SK-N-SH (cell line): ENCODE measurements around the gene ZFP36L1. TPM values are rescaled to one million over a fixed set of nuclear protein-coding genes. Genes with fewer than 3 reads are reported as not detected.
A peak's percentile ranks its signal among the peaks of the same experiment; 100 is the strongest.

Experiments used
- CTCF ChIA-PET: fragments of 300-600, 350-600 bp; formaldehyde crosslinking; extraction: SDS; loops from one replicate; lab custom pipeline; 2021; lab: Yijun Ruan, JAX
- POLR2A ChIA-PET: fragments of 350-600 bp; sonication (Branson Sonifier 250); formaldehyde crosslinking; extraction: SDS; loops from one replicate; lab custom pipeline; 2020; ENCODE audit warnings: antibody characterized with exemption, inconsistent platforms; lab: Yijun Ruan, JAX
- DNase-seq: peaks from one replicate; pipeline ENCODE4 v3.0.0; 2012
- H2AFZ ChIP-seq: fragments of 200-600 bp; sonication (generic); 2 replicates; pipeline ENCODE4 v1.8.1; 2016; ENCODE audit warnings: antibody characterized with exemption, mild to moderate bottlenecking, low read depth
- H3F3A ChIP-seq: fragments of 200-600 bp; sonication (generic); replicated peaks from 2 replicates; pipeline ENCODE3; 2016; ENCODE audit warnings: antibody characterized with exemption, mild to moderate bottlenecking; ENCODE audit not compliant: insufficient read depth
- H3K27ac ChIP-seq, 2 experiments: fragments of 200-500 bp in 1 of 2; fragments of 200-600 bp in 1 of 2; sonication (Bioruptor generic) in 1 of 2; sonication (generic), shearing (Covaris generic) in 1 of 2; 2 replicates each; pipeline versions ENCODE4 v1.5.1 to v1.6.1; 2014 to 2016; ENCODE audit warnings: low read depth in 2 of 2, inconsistent platforms in 1 of 2, low read length in 1 of 2, mild to moderate bottlenecking in 1 of 2, mixed read lengths in 1 of 2
- H3K27me3 ChIP-seq: fragments of 200-600 bp; sonication (generic), shearing (Covaris generic); 2 replicates; pipeline ENCODE4 v1.6.1; 2016; ENCODE audit warnings: mixed run types; ENCODE audit not compliant: insufficient read depth
- H3K36me3 ChIP-seq, 2 experiments: fragments of 200-500 bp in 1 of 2; fragments of 200-600 bp in 1 of 2; sonication (Bioruptor generic) in 1 of 2; sonication (generic) in 1 of 2; replicated peaks in 1 of 2; 2 replicates each; pipeline versions ENCODE3 to v1.5.1; 2014 to 2016; ENCODE audit warnings: low read length in 1 of 2, mild to moderate bottlenecking in 1 of 2; ENCODE audit not compliant: insufficient read depth in 2 of 2, control insufficient read depth in 1 of 2
- H3K4me1 ChIP-seq, 2 experiments: fragments of 200-500 bp in 1 of 2; fragments of 200-600 bp in 1 of 2; sonication (Bioruptor generic) in 1 of 2; sonication (generic), shearing (Covaris generic) in 1 of 2; 2 replicates each; pipeline versions ENCODE4 v1.5.1 to v1.6.1; 2014 to 2016; ENCODE audit warnings: low read depth in 1 of 2, low read length in 1 of 2, mixed run types in 1 of 2; ENCODE audit not compliant: insufficient read depth in 2 of 2, control insufficient read depth in 1 of 2
- H3K4me2 ChIP-seq: fragments of 200-600 bp; sonication (generic), shearing (Covaris generic); 2 replicates; pipeline ENCODE4 v1.6.1; 2017; ENCODE audit warnings: mixed run types
- H3K4me3 ChIP-seq, 2 experiments: fragments of 200-500 bp in 1 of 2; fragments of 200-600 bp in 1 of 2; sonication (Bioruptor generic) in 1 of 2; sonication (generic), shearing (Covaris generic) in 1 of 2; 2 replicates each; pipeline versions ENCODE4 v1.5.1 to v1.8.1; 2014 to 2016; ENCODE audit warnings: low read depth in 2 of 2, inconsistent platforms in 1 of 2, low read length in 1 of 2, mild to moderate bottlenecking in 1 of 2, mixed read lengths in 1 of 2, moderate library complexity in 1 of 2
- H3K79me2 ChIP-seq: fragments of 200-600 bp; sonication (generic); 2 replicates; pipeline ENCODE4 v1.8.1; 2017; ENCODE audit warnings: mild to moderate bottlenecking; ENCODE audit not compliant: insufficient read depth
- H3K9ac ChIP-seq: fragments of 200-600 bp; sonication (generic); 2 replicates; pipeline ENCODE4 v1.6.1; 2017; ENCODE audit warnings: mixed run types
- H3K9me2 ChIP-seq: fragments of 200-600 bp; sonication (generic); 2 replicates; pipeline ENCODE4 v1.6.1; 2017; ENCODE audit warnings: mixed run types
- H3K9me3 ChIP-seq: fragments of 200-600 bp; sonication (generic); 2 replicates; pipeline ENCODE4 v1.6.1; 2017; ENCODE audit warnings: mixed run types, mild to moderate bottlenecking, moderate library complexity
- H4K20me1 ChIP-seq: fragments of 200-600 bp; sonication (generic); 2 replicates; pipeline ENCODE4 v1.6.1; 2017; ENCODE audit warnings: mild to moderate bottlenecking, mixed run types; ENCODE audit not compliant: insufficient read depth
- CHD2 ChIP-seq: fragments of 150-350 bp; IDR thresholded peaks from 2 replicates; pipeline ENCODE4 v1.6.1; 2018; ENCODE audit warnings: low read length; ENCODE audit not compliant: partially characterized antibody
- ELF1 ChIP-seq: IDR thresholded peaks from 2 replicates; pipeline ENCODE4 v1.4.0; 2012
- EP300 ChIP-seq, 2 experiments: IDR thresholded peaks; 2 replicates each; pipeline versions ENCODE4 v1.4.0 to v1.6.1; 2012; ENCODE audit warnings: borderline replicate concordance in 1 of 2, low read depth in 1 of 2, low read length in 1 of 2
- FOSL2 ChIP-seq: IDR thresholded peaks from 2 replicates; pipeline ENCODE4 v1.4.0; 2012; ENCODE audit warnings: low read depth, mild to moderate bottlenecking, moderate library complexity, borderline replicate concordance
- FOXM1 ChIP-seq: IDR thresholded peaks from 2 replicates; pipeline ENCODE4 v1.4.0; 2012; ENCODE audit warnings: low read depth, mild to moderate bottlenecking
- JUND ChIP-seq: IDR thresholded peaks from 2 replicates; pipeline ENCODE4 v1.4.0; 2012
- MXI1 ChIP-seq: IDR thresholded peaks from 2 replicates; pipeline ENCODE4 v1.6.1; 2012; ENCODE audit warnings: mild to moderate bottlenecking, low read depth, low read length, improper control_type of control experiment
- NFIC ChIP-seq: IDR thresholded peaks from 2 replicates; pipeline ENCODE4 v1.4.0; 2012; ENCODE audit warnings: borderline replicate concordance
- NRF1 ChIP-seq: IDR thresholded peaks from 2 replicates; pipeline ENCODE4 v1.6.1; 2012; ENCODE audit warnings: low read depth, mild to moderate bottlenecking, low read length
- POLR2AphosphoS5 ChIP-seq: IDR thresholded peaks from 2 replicates; pipeline ENCODE4 v1.6.1; 2012; ENCODE audit warnings: low read depth, low read length
- RXRA ChIP-seq: IDR thresholded peaks from 2 replicates; pipeline ENCODE4 v1.4.0; 2012; ENCODE audit warnings: low read depth, mild to moderate bottlenecking, borderline replicate concordance
- SMC3 ChIP-seq: IDR thresholded peaks from 2 replicates; pipeline ENCODE4 v1.6.1; 2012; ENCODE audit warnings: low read depth, low read length, improper control_type of control experiment
- TCF12 ChIP-seq: IDR thresholded peaks from 2 replicates; pipeline ENCODE4 v1.4.0; 2012
- TEAD4 ChIP-seq: IDR thresholded peaks from 2 replicates; pipeline ENCODE4 v1.4.0; 2012; ENCODE audit warnings: mild to moderate bottlenecking, borderline replicate concordance; ENCODE audit not compliant: insufficient read depth
- WGBS: methylation state at CpG from one replicate; pipeline ENCODE4 v1.1.6; 2017; ENCODE audit warnings: low lambda C conversion rate; 5-methylcytosine and 5-hydroxymethylcytosine counted together
- polyA plus RNA-seq, 3 experiments: library from polyadenylated mRNA; depleted of rRNA; stranded (reverse); fragments of >200 nt; gene quantifications; 2 replicates each; pipeline ENCODE4 v1.2.3, GENCODE V29; 2012
- TF ChIP-seq, protein P1 (sequence below): IDR thresholded peaks from 2 replicates; pipeline ENCODE4; 2012

ZFP36L1 gene
- polyA plus RNA-seq, 1 of the 3 experiments (the other 2 are of a cell fraction): 16.5 TPM

GRCh38 chr14:68785534-68786490, 7.1 kb downstream of the ZFP36L1 start:
- WGBS: 84% methylated on average over 5 of the region's 5 CpGs
- no peaks in the 10 kb centered on the region for H4K20me1 ChIP-seq
- peaks cover 11 to 13% of the 10 kb centered on the region in 2 experiments for H3K4me1 ChIP-seq
- H3K27ac ChIP-seq: peak overlapping the region in 1 of 2 experiments; percentile 44; a peak in 1 of 4 replicates
- POLR2A ChIA-PET: no interaction called here
- H3K9ac ChIP-seq: no peak overlapping the region
- peaks cover 7% of the 10 kb centered on the region; the same call in 1 of the 2 replicates for H3K79me2 ChIP-seq
- H3K9me3 ChIP-seq: no peaks in the 10 kb centered on the region
- no peak overlapping the region for H3K4me3 ChIP-seq
- no peak overlapping the region for H2AFZ ChIP-seq
- H3K9me2 ChIP-seq: no peaks in the 10 kb centered on the region
- H3K27me3 ChIP-seq: no peaks in the 10 kb centered on the region
- DNase-seq: no peak
- CTCF ChIA-PET: interaction anchor here (0.5 to 10.4 kb wide), 5 partner anchors 31 to 643 kb away, joined by 3 to 160 read pairs (median 3); no protein-coding TSS in a partner anchor
- no peak overlapping the region for H3K4me2 ChIP-seq
- peaks cover 22% of the 10 kb centered on the region for H3F3A ChIP-seq
- no peak for TF ChIP-seq MXI1
- TF ChIP-seq SMC3: no peak
- TF ChIP-seq ELF1: no peak
- TF ChIP-seq FOXM1: no peak
- peaks cover 3% of the 10 kb centered on the region in 2 experiments for H3K36me3 ChIP-seq

- peaks cover 16 to 20% of the 10 kb centered on the region in 2 experiments for H3K4me1 ChIP-seq
- CTCF ChIA-PET: interaction anchor here (0.5 to 10.4 kb wide), 4 partner anchors 32 to 534 kb away, joined by 3 to 160 read pairs (median 5); no protein-coding TSS in a partner anchor
- no peak for DNase-seq
These were observed 7.8 kb downstream of the ZFP36L1 start for GRCh38 chr14:68784978-68785533.

More at GRCh38 chr14:68784978-68785533, 7.8 kb downstream of the ZFP36L1 start:
- Histone ChIP-seq H3K79me2 (no peaks in the 10 kb centered on the region), H3K9me2 (no peaks in the 10 kb centered on the region), H2AFZ (no peak overlapping the region), H3K4me3 (no peak overlapping the region), H3K27ac (peak overlapping the region in 1 of 2 experiments; percentile 44; a peak in 2 of 4 replicates), H3K36me3 (peaks cover 3% of the 10 kb centered on the region in 2 experiments), H4K20me1 (no peaks in the 10 kb centered on the region), H3K4me2 (no peak overlapping the region; the same call in 1 of the 2 replicates), H3K9ac (no peak overlapping the region), H3F3A (peaks cover 24% of the 10 kb centered on the region), H3K9me3 (no peaks in the 10 kb centered on the region), H3K27me3 (no peaks in the 10 kb centered on the region)
- TF ChIP-seq TEAD4 (peak; percentile 42; the same call in 1 of the 2 replicates), SMC3 (no peak), NFIC (peak; percentile 22; the same call in 1 of the 2 replicates), NRF1 (no peak), RXRA (peak; percentile 27; the same call in 1 of the 2 replicates), POLR2AphosphoS5 (no peak), JUND (peak; percentile 65), TCF12 (peak; percentile 74), FOSL2 (peak; percentile 75; the same call in 1 of the 2 replicates), EP300 (IDR thresholded peaks at IDR 0.05; ENCODE audit: borderline replicate concordance in 1 of 2, low read depth in 1 of 2, low read length in 1 of 2) (peak in 1 of 2 experiments; percentile 58; a peak in 1 of 4 replicates), CHD2 (no peak)
- TF ChIP-seq, protein P1, sequence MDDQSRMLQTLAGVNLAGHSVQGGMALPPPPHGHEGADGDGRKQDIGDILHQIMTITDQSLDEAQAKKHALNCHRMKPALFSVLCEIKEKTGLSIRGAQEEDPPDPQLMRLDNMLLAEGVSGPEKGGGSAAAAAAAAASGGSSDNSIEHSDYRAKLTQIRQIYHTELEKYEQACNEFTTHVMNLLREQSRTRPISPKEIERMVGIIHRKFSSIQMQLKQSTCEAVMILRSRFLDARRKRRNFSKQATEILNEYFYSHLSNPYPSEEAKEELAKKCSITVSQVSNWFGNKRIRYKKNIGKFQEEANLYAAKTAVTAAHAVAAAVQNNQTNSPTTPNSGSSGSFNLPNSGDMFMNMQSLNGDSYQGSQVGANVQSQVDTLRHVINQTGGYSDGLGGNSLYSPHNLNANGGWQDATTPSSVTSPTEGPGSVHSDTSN: peak; percentile 72
- POLR2A ChIA-PET: no interaction called here
- 59% methylated on average over 6 of the region's 6 CpGs for WGBS
